ENCODE results near the gene NME4.

The NME4 gene

GRCh38 chr16:399340-400019 is 2.5 kb downstream of the NME4 start:
- no peaks in the 10 kb centered on the region for H3K9me3 ChIP-seq (ENCODE audit: control insufficient read depth, insufficient read depth, low read depth, low read length)
- H3K4me3 ChIP-seq (ENCODE audit: low read depth, low read length) = no peak overlapping the region
- peaks cover 0 to 27% of the 10 kb centered on the region in 2 experiments; a peak in 2 of 3 replicates for H3K36me3 ChIP-seq (ENCODE audit: control insufficient read depth in 2 of 2, insufficient read depth in 1 of 2, low read length in 2 of 2)
- ChIA-PET CTCF (interaction anchor here (0.6 to 1.3 kb wide), 3 partner anchors 8 to 60 kb away, joined by 3 to 5 read pairs (median 5); no protein-coding TSS in a partner anchor), POLR2A (interaction anchor here (0.6 to 1.1 kb wide), 2 partner anchors 27 to 88 kb away, joined by 3 to 4 read pairs; no protein-coding TSS in a partner anchor)
- no peak overlapping the region for H3K27ac ChIP-seq (ENCODE audit: extremely low read depth, low read depth, low read length)
- peak; percentile 16; the same call in 1 of the 2 replicates for TF ChIP-seq GLIS2 (tag by site-specific recombination; IDR thresholded peaks at IDR 0.05)
- TF ChIP-seq GFI1B (tag by site-specific recombination; IDR thresholded peaks at IDR 0.05) = no peak
- no peak for TF ChIP-seq ZBTB6 (tag by site-specific recombination; IDR thresholded peaks at IDR 0.05)
- no peak for TF ChIP-seq KLF16 (tag by site-specific recombination; IDR thresholded peaks at IDR 0.05)
- no peak for TF ChIP-seq SALL2 (tag by site-specific recombination; IDR thresholded peaks at IDR 0.05; ENCODE audit: borderline replicate concordance)
- TF ChIP-seq ZIC2 (tag by site-specific recombination; IDR thresholded peaks at IDR 0.05) = no peak
- TF ChIP-seq ZSCAN30 (tag by site-specific recombination; IDR thresholded peaks at IDR 0.05) = no peak
- no peak for TF ChIP-seq ZNF707 (tag by site-specific recombination; IDR thresholded peaks at IDR 0.05)
- no peak for TF ChIP-seq SETDB1 (IDR thresholded peaks at IDR 0.05; ENCODE audit: insufficient read length, low read length)
- no peak for TF ChIP-seq ZNF654 (tag by site-specific recombination; IDR thresholded peaks at IDR 0.05; ENCODE audit: low read depth)
- TF ChIP-seq ZNF350 (tag by site-specific recombination; IDR thresholded peaks at IDR 0.05) = no peak
- TF ChIP-seq WT1 (tag by site-specific recombination; IDR thresholded peaks at IDR 0.05) = no peak
- 0 out of 2 replicates have a peak, but pooled peaks have one; percentile 3 for TF ChIP-seq HIC1 (tag by site-specific recombination; IDR thresholded peaks at IDR 0.05)
- TF ChIP-seq ZNF768 (tag by site-specific recombination; IDR thresholded peaks at IDR 0.05) = no peak
- TF ChIP-seq ZNF677 (tag by site-specific recombination; IDR thresholded peaks at IDR 0.05) = no peak
- TF ChIP-seq, protein P1, sequence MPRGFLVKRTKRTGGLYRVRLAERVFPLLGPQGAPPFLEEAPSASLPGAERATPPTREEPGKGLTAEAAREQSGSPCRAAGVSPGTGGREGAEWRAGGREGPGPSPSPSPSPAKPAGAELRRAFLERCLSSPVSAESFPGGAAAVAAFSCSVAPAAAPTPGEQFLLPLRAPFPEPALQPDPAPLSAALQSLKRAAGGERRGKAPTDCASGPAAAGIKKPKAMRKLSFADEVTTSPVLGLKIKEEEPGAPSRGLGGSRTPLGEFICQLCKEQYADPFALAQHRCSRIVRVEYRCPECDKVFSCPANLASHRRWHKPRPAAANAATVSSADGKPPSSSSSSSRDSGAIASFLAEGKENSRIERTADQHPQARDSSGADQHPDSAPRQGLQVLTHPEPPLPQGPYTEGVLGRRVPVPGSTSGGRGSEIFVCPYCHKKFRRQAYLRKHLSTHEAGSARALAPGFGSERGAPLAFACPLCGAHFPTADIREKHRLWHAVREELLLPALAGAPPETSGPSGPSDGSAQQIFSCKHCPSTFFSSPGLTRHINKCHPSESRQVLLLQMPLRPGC (tag by site-specific recombination; IDR thresholded peaks at IDR 0.05) = no peak
- no peak for TF ChIP-seq ZNF747 (tag by site-specific recombination; IDR thresholded peaks at IDR 0.05)
- no peak for TF ChIP-seq EGR2 (tag by site-specific recombination; IDR thresholded peaks at IDR 0.05; ENCODE audit: low read depth)
- TF ChIP-seq ZNF169 (tag by site-specific recombination; IDR thresholded peaks at IDR 0.05) = no peak
- no peak for TF ChIP-seq OVOL3 (tag by site-specific recombination; IDR thresholded peaks at IDR 0.05)
- TF ChIP-seq, protein P2, sequence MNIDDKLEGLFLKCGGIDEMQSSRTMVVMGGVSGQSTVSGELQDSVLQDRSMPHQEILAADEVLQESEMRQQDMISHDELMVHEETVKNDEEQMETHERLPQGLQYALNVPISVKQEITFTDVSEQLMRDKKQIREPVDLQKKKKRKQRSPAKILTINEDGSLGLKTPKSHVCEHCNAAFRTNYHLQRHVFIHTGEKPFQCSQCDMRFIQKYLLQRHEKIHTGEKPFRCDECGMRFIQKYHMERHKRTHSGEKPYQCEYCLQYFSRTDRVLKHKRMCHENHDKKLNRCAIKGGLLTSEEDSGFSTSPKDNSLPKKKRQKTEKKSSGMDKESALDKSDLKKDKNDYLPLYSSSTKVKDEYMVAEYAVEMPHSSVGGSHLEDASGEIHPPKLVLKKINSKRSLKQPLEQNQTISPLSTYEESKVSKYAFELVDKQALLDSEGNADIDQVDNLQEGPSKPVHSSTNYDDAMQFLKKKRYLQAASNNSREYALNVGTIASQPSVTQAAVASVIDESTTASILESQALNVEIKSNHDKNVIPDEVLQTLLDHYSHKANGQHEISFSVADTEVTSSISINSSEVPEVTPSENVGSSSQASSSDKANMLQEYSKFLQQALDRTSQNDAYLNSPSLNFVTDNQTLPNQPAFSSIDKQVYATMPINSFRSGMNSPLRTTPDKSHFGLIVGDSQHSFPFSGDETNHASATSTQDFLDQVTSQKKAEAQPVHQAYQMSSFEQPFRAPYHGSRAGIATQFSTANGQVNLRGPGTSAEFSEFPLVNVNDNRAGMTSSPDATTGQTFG (tag by site-specific recombination; IDR thresholded peaks at IDR 0.05; ENCODE audit: borderline replicate concordance) = no peak
- peak; percentile 12; the same call in 1 of the 2 replicates for TF ChIP-seq PATZ1 (tag by site-specific recombination; IDR thresholded peaks at IDR 0.05)
- no peak for TF ChIP-seq ZFP37 (tag by site-specific recombination; IDR thresholded peaks at IDR 0.05)
- no peak for TF ChIP-seq ZNF133 (tag by site-specific recombination; IDR thresholded peaks at IDR 0.05)
- TF ChIP-seq KLF1 (tag by site-specific recombination; IDR thresholded peaks at IDR 0.05) = no peak
- no peak for TF ChIP-seq HOXD13 (CRISPR knock-in tag; IDR thresholded peaks at IDR 0.05; ENCODE audit: borderline replicate concordance)
- no peaks in the 10 kb centered on the region for H3K4me1 ChIP-seq (ENCODE audit: control insufficient read depth, insufficient read depth, low read length)
